Measurements from ENCODE around the gene MMP12. TPM values are rescaled to one million over a fixed set of nuclear protein-coding genes. Genes with fewer than 3 reads are reported as not detected.

MMP12 gene
- total RNA-seq, 1 experiment from 2014 or later, result not detected

DNA sequence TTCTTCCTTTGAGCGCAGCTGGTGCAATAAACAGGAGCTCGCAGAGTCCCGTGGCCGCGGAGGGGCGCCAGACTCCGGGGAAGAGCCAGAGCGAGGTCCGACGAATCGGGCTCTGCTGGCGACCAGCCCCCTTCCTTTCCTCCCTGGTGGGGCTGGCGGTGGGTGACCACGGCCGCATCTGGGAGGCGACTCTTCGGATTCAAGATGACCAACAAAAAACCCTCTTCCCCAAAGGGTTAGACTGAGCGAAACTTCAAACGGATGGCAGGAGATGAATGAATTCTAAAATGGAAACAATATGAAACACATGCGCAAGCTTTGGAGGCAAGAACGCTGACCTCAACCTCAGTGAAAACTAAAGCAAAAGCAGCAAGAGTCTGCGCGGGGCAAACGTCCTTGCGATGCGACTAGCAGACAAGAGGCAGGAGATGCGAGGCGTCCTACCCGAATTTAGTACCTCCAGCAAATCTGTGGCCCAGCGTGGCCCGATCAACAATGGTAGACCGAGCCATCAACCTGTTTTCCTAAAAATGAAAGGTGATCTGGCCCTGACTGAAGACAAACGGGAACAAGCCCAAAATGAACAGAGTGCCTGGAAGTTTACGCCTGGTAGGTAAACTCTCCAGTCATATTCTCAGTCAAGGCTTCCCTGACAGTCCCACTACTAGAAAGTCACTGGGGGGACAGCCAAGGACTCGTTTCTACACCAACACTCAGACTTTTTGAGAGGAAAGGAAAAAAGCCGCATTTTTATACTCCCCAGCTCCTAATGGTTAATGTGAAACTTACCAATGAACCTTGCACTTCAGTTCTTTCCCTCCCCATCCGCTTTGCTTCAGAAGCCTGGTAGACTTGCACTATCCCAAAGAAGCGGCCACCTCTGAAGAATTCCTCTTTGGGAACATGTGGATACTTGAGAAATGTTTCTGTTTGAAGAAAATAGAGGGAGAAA, 43.0 kb downstream of the MMP12 start:
- Histone ChIP-seq H3K36me3 (no peaks in the 10 kb centered on the region), H3K27me3 (no peaks in the 10 kb centered on the region), H3K4me3 (peak overlapping the region; percentile 22), H3K9me3 (no peaks in the 10 kb centered on the region)
- peak; percentile 68 for DNase-seq

DNA sequence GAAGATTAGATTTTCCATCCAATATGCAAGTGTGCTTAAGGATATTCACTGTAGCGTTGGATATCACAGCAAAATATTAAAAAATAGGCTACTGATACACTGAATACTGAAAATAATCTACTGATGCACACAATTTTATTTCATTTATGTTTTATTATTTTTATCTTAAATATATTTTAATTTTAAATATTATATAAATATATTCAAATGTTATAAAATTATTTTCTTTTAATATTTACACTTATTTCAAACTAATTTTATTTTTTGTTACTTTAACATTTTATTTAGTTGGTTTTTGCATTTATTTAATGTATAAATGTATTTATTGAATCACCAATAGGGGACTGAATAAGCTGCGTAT, 43.7 kb downstream of the MMP12 start:
- no peak overlapping the region for H3K4me3 ChIP-seq
- H3K9me3 ChIP-seq, result 0 out of 2 replicates have a peak, but pooled peaks cover 1% of the 10 kb centered on the region
- DNase-seq, result no peak

DNA sequence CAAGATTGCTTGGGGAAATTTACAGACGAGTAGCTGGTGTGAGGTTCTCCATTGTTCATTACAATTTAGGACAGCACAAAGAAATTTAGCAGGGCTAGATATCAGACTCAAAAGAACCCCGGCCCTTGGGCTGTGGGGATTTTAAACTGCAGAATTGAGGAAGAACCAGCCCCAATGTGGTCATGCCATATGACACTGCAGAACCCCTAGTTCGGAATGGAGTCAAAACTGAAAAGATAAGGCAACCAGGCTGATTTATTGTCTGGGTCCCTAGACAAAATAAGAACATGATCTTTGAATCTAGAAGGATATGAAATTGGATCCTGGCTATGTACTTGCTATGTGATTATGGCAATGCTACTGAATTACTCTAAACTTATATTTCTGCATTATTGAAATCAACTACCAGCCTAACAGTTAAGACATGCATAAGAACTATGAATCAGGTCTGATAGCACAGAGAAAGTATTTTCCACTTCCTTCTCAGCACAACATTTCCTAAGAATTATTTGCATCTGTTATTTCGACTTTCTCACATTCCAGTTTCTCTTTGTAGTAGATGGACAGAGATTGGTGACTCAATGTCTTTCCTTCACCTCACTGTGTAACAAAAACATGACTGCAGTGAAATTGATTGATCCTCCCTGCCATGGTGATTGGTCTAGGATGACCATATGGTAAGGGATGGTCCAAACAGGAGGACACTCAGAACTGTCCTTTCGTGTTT, 44.6 kb downstream of the MMP12 start:
- Histone ChIP-seq H3K4me3 (no peak overlapping the region), H3K36me3 (no peaks in the 10 kb centered on the region), H3K9me3 (0 out of 2 replicates have a peak, but pooled peaks cover 2% of the 10 kb centered on the region), H3K27me3 (no peaks in the 10 kb centered on the region)
- DNase-seq, result no peak

More for the DNA sequence above, 43.7 kb downstream of the MMP12 start:
- no peaks in the 10 kb centered on the region for H3K27me3 ChIP-seq
- H3K36me3 ChIP-seq, result no peaks in the 10 kb centered on the region

DNA sequence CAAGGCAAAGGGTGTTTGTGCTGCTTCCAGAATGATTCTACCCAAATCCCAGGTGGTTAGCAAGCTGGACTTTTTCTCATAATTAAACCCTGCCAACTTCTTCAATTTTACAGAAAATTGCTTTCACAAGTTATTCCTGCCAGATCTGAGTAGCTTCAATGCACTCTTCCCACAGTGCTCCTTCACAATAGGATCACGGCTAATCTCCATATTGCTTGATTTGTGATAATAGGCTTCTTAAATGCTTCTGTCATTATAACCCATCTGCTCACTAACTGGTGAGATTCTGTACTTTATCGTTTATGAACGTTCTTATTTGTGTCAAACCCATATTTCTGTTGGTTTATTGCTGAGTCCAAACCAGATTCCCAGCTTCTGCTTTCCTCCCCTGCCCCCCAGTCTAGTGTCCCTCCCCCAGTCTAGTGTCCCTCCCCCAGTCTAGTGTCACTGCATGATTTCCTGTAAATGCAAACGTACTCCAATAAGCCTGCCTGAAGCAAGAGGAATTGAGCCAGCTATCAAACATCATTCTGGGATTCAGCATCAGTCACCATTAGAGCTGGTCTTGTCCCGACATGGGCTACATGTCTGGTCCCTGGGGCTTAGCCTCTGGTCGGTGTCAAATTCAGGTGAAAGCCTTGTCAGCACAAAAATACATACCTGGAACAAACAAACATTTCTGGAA, 45.3 kb downstream of the MMP12 start:
- Histone ChIP-seq H3K27me3 (no peaks in the 10 kb centered on the region), H3K4me3 (no peak overlapping the region), H3K36me3 (no peaks in the 10 kb centered on the region), H3K9me3 (0 out of 2 replicates have a peak, but pooled peaks cover 2% of the 10 kb centered on the region)
- DNase-seq, result no peak

DNA sequence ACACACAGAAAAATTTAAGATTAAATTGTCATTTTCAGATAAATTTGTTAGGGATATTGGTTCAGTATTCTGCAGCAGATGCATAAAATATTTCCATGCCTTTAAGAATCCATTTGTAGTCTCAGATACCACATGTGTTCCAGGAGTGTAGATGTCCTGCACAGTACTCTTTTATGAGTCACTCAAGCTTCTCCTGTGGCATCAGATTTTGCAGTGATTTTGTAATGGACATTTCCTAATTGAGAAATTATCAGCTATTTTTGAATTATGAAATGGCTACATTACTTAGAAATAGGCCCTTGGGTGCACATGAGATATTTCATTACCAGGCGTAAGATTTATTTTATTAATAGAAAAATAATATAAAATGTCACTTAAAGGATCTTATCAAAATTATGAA, 50.2 kb downstream of the MMP12 start:
- DNase-seq, result no peak
- Histone ChIP-seq H3K9me3 (0 out of 2 replicates have a peak, but pooled peaks cover 2% of the 10 kb centered on the region), H3K27me3 (no peaks in the 10 kb centered on the region), H3K4me3 (no peak overlapping the region), H3K36me3 (no peaks in the 10 kb centered on the region)

DNA sequence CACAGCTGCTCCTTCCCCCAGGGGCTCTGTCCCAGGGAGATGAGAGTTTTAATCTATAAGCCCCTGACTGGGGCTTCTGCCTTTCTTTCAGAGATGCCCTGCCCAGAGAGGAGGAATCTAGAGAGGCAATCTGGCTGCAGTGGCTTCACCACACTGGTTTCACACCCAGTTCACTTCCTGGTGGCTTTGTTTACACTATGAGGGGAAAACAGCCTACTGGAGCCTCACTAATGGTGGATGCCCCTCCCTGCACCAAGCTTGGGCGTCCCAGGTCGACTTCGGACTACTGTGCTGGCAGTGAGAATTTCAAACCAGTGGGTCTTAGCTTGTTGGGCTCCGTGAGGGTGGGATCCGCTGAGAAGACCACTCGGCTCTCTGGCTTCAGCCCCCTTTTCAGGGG, 55.3 kb downstream of the MMP12 start:
- no peak for DNase-seq
- H3K9me3 ChIP-seq, result peaks cover 4% of the 10 kb centered on the region; the same call in 1 of the 2 replicates
- no peaks in the 10 kb centered on the region for H3K36me3 ChIP-seq
- H3K27me3 ChIP-seq, result no peaks in the 10 kb centered on the region
- H3K4me3 ChIP-seq, result no peak overlapping the region

DNA sequence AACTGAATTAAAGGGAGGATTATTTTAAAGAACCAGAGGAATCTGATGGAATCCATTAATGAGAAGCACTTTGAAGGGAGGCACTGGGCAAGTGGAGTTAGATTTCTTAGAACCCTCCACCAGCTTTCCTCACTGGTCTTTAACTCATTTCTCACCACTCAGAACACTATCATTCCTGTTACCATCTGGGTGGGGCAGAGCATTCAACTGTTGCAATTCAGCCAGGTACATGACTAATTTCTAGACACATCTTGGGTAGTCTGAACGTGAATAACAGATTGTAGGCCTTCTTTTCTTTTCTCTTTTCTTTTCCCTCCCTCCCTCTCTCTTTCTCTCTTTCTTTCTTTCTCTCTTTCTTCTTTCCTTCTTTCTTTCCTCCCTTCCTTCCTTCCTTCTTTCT, 61.3 kb downstream of the MMP12 start:
- DNase-seq, result no peak
- H3K27me3 ChIP-seq, result no peaks in the 10 kb centered on the region
- H3K36me3 ChIP-seq, result no peaks in the 10 kb centered on the region
- H3K9me3 ChIP-seq, result peaks cover 4% of the 10 kb centered on the region; the same call in 1 of the 2 replicates
- no peak overlapping the region for H3K4me3 ChIP-seq

Other genes with a start within 250 kb of the MMP12 start
- not detected in 2 replicates for gene MMP20, start 249.7 kb downstream of the MMP12 start, total RNA-seq (2014; rRNA removed; shearing (Covaris generic); ENCODE audit: low replicate concordance)
- not detected in 2 replicates for gene MMP27, start 169.2 kb downstream of the MMP12 start, total RNA-seq (2014; rRNA removed; shearing (Covaris generic); ENCODE audit: low replicate concordance)
- not detected in 2 replicates for gene MMP8, start 150.0 kb downstream of the MMP12 start, total RNA-seq (2014; rRNA removed; shearing (Covaris generic); ENCODE audit: low replicate concordance)
- 0.10 and 3.0 TPM in 2 replicates for gene MMP10, start 94.4 kb downstream of the MMP12 start, total RNA-seq (2014; rRNA removed; shearing (Covaris generic); ENCODE audit: low replicate concordance)
- not detected in 2 replicates for gene MMP1, start 76.8 kb downstream of the MMP12 start, total RNA-seq (2014; rRNA removed; shearing (Covaris generic); ENCODE audit: low replicate concordance)
- 6.5 and 17.8 TPM in 2 replicates for gene MMP3, start 31.4 kb downstream of the MMP12 start, total RNA-seq (2014; rRNA removed; shearing (Covaris generic); ENCODE audit: low replicate concordance)
- gene MMP13, start 80.8 kb upstream of the MMP12 start, total RNA-seq (2014; rRNA removed; shearing (Covaris generic); ENCODE audit: low replicate concordance), result not detected in 2 replicates
- gene DCUN1D5, start 217.2 kb upstream of the MMP12 start, total RNA-seq (2014; rRNA removed; shearing (Covaris generic); ENCODE audit: low replicate concordance), result 167 and 222 TPM in 2 replicates
- 7.6 and 26.5 TPM in 2 replicates for gene DYNC2H1, start 234.4 kb upstream of the MMP12 start, total RNA-seq (2014; rRNA removed; shearing (Covaris generic); ENCODE audit: low replicate concordance)

Data from MG63 (cell line).